Heart right ventricle (tissue), 16 donors: ENCODE measurements around the gene PROM2. TPM values are rescaled to one million over a fixed set of nuclear protein-coding genes. Genes with fewer than 3 reads are reported as not detected.

ENCODE experiments used
- ATAC-seq, 8 donors: fragments of 200-7000 bp; cut with Tn5 transposase; one replicate each; pipeline ENCODE4 v1.9.1; 2020; ENCODE audit warnings: mild to moderate bottlenecking in 8 of 8, moderate library complexity in 8 of 8, moderate number of reproducible peaks in 1 of 8
- DNase-seq, 2 donors: peaks; one replicate each; pipeline ENCODE4 v3.0.0-alpha.2; 2020
- H3K27ac ChIP-seq, 10 donors: fragments of 200-600 bp; sonication (generic) in 2 of 10; one replicate each; pipeline versions ENCODE4 v1.5.0 to v1.8.0; 2020 to 2022; ENCODE audit warnings: mild to moderate bottlenecking in 3 of 10
- H3K27me3 ChIP-seq, 7 donors: fragments of 200-600 bp; one replicate each; pipeline ENCODE4 v1.8.0; 2021 to 2022; ENCODE audit warnings: mild to moderate bottlenecking in 2 of 7
- H3K36me3 ChIP-seq, 9 donors: fragments of 200-600 bp; sonication (generic) in 1 of 9; one replicate each; pipeline versions ENCODE4 v1.5.0 to v1.8.0; 2020 to 2022; ENCODE audit warnings: mild to moderate bottlenecking in 2 of 9
- H3K4me1 ChIP-seq, 9 donors: fragments of 200-600 bp; sonication (generic) in 1 of 9; one replicate each; pipeline versions ENCODE4 v1.5.0 to v1.8.0; 2020 to 2022; ENCODE audit warnings: mild to moderate bottlenecking in 4 of 9
- H3K4me3 ChIP-seq, 10 donors: fragments of 200-600 bp; sonication (generic) in 2 of 10; one replicate each; pipeline versions ENCODE4 v1.5.0 to v1.8.0; 2020 to 2022; ENCODE audit warnings: mild to moderate bottlenecking in 7 of 10, moderate library complexity in 2 of 10
- H3K9me3 ChIP-seq, 11 donors: fragments of 200-600 bp in 10 of 11; sonication (generic) in 2 of 11; one replicate each; pipeline versions ENCODE4 v1.5.0 to v1.8.0; 2013 to 2022; ENCODE audit warnings: mild to moderate bottlenecking in 2 of 11, control low read depth in 1 of 11, moderate library complexity in 1 of 11
- CTCF ChIP-seq, 9 donors: fragments of 200-600 bp; sonication (generic) in 2 of 9; IDR thresholded peaks; one replicate each; pipeline versions ENCODE4 v1.5.0 to v1.8.0; 2021 to 2022; ENCODE audit warnings: antibody characterized with exemption in 9 of 9, mild to moderate bottlenecking in 5 of 9, moderate library complexity in 1 of 9
- WGBS, 2 donors: extraction: QIAGEN DNeasy Blood & Tissue Kit; methylation state at CpG; one replicate each; pipeline ENCODE4 v1.1.7; 2013; ENCODE audit warnings: inconsistent platforms in 1 of 2; 5-methylcytosine and 5-hydroxymethylcytosine counted together
- intact Hi-C, 10 donors: fragments of 100-400 bp; cut with DNase I; formaldehyde crosslinking; loops; one replicate each; pipeline versions ENCODE4 v1.11.1 to v1.14.2; 2022
- polyA plus RNA-seq, 2 donors: library from polyadenylated mRNA; stranded (reverse); fragments of 200-250 nt; gene quantifications; one replicate each; pipeline ENCODE4 v1.2.3, GENCODE V29; 2013
- total RNA-seq, 10 donors: library from RNA; stranded (reverse); fragmentation: NEBNext Ultra II Directional in 3 of 10; extraction: Animal tissue kit (Norgen Biotek cat#: 25700) in 3 of 10; gene quantifications; one replicate each; pipeline versions ENCODE4 v1.2.1 to v1.2.4, GENCODE V29; 2021 to 2023
- donor health status: Arrhythmogenic right ventricular cardiomyopathy.
- donor health status: ischemic (EF 13 %, LVEDD 7.1; RV severe dilation, severe dysfunction).
- donor health status: healthy with polysubstance abuse.
- donor health status: DM: no; HTN: yes; CAD: no.
- donor health status: DM: no; HTN: no; CAD: no.
- donor health status: ischemic (EF 25% LVEDD 6.9; RV normal size, moderate dysfunction).
- donor health status: ischemic (EF 25% LVEDD 5.7; RV mildly dilated, moderate dysfunction).
- donor health status: healthy.
- donor health status: DM: yes; HTN: yes; CAD: no.
- donor health status: Ischemic cardiomyopathy.
- donor health status: ischemic (EF 35%, LVEDD 5.7; RV mildly dilated, moderate dysfunction).
- donor health status: nonischemic (EF 11% LVEDD 7.7; RV severe dilation, severe dysfunction).
- donor health status: DM: yes; HTN: yes; CAD: no.
- donor health status: PGD.
- donor health status: ischemic (EF 29% LVEDD 5.4; RV normal size, mild dysfunction).
- donor health status: nonischemic (EF 23%, LVEDD 6.1; RV moderate dilation, normal function).

The PROM2 gene
- total and polyA plus RNA-seq, 12 donors, result 0.32 to 3.4 (median 0.94) TPM

- DNase-seq, result no peak
- TF ChIP-seq CTCF (IDR thresholded peaks at IDR 0.05), result no peak
- no peak overlapping the region for H3K27ac ChIP-seq
- WGBS, 2 donors, result 77 to 79% methylated on average over 18 of the region's 18 CpGs
- no peaks in the 10 kb centered on the region for H3K9me3 ChIP-seq
- intact Hi-C loops, result no loop called here
- no peak for ATAC-seq
- H3K36me3 ChIP-seq, result no peaks in the 10 kb centered on the region
- no peak overlapping the region for H3K4me3 ChIP-seq
- no peaks in the 10 kb centered on the region for H3K4me1 ChIP-seq
- peaks cover 0 to 5% (median 0%) of the 10 kb centered on the region in 7 donors for H3K27me3 ChIP-seq
Measured at GRCh38 chr2:95320986-95321767, 46.9 kb downstream of the PROM2 start.

- Histone ChIP-seq H3K27me3 (peaks cover 0 to 5% (median 0%) of the 10 kb centered on the region in 7 donors), H3K4me3 (no peak overlapping the region), H3K36me3 (no peaks in the 10 kb centered on the region), H3K4me1 (no peaks in the 10 kb centered on the region), H3K9me3 (no peaks in the 10 kb centered on the region), H3K27ac (no peak overlapping the region)
- peak in 6 of 9 donors; percentile 8 to 48 (median 26) for TF ChIP-seq CTCF (IDR thresholded peaks at IDR 0.05)
- ATAC-seq, result no peak
- DNase-seq, result peak in 1 of 2 donors; percentile 1
- intact Hi-C loops, result no loop called here
- WGBS, 2 donors, result 75% methylated on average over 26 of the region's 26 CpGs
Measured at GRCh38 chr2:95323347-95324155, 49.3 kb downstream of the PROM2 start.

- TF ChIP-seq CTCF (IDR thresholded peaks at IDR 0.05), result no peak
- intact Hi-C loops, result no loop called here
- H3K4me1 ChIP-seq, result peaks cover 0 to 2% (median 0%) of the 10 kb centered on the region in 9 donors
- 91 to 93% methylated on average over 13 of the region's 13 CpGs for WGBS, 2 donors
- no peak overlapping the region for H3K4me3 ChIP-seq
- H3K27ac ChIP-seq, result no peak overlapping the region
- ATAC-seq (no peak), DNase-seq (peak in 1 of 2 donors; percentile 5)
- no peaks in the 10 kb centered on the region for H3K36me3 ChIP-seq
- H3K27me3 ChIP-seq, result no peaks in the 10 kb centered on the region
- no peaks in the 10 kb centered on the region for H3K9me3 ChIP-seq
Measured at GRCh38 chr2:95325026-95325425, 50.8 kb downstream of the PROM2 start.

- no peak for TF ChIP-seq CTCF (IDR thresholded peaks at IDR 0.05)
- ATAC-seq, result no peak
- 94 to 96% methylated on average over 10 of the region's 10 CpGs for WGBS, 2 donors
Measured at GRCh38 chr2:95325590-95326432, 51.6 kb downstream of the PROM2 start.

More at GRCh38 chr2:95325590-95326432, 51.6 kb downstream of the PROM2 start:
- Histone ChIP-seq H3K36me3 (no peaks in the 10 kb centered on the region), H3K9me3 (no peaks in the 10 kb centered on the region), H3K4me3 (no peak overlapping the region), H3K27me3 (no peaks in the 10 kb centered on the region), H3K4me1 (peaks cover 0 to 6% (median 0%) of the 10 kb centered on the region in 9 donors), H3K27ac (no peak overlapping the region)
- intact Hi-C loops, result no loop called here
- no peak for DNase-seq
